Kidney epithelial cell (primary cell): ENCODE results near the gene PASK. TPM values are rescaled to one million over a fixed set of nuclear protein-coding genes. Genes with fewer than 3 reads are reported as not detected.

Source experiments
- DNase-seq: peaks from one replicate; pipeline ENCODE4 v3.0.0-alpha.2; 2010; ENCODE audit warnings: low read depth
- H3K27me3 ChIP-seq: 2 replicates; pipeline ENCODE4 v1.6.0; 2011; ENCODE audit warnings: low read length; ENCODE audit not compliant: control insufficient read depth, insufficient read depth
- H3K36me3 ChIP-seq: 2 replicates; pipeline ENCODE4 v1.5.1; 2011; ENCODE audit warnings: low read length; ENCODE audit not compliant: control insufficient read depth, insufficient read depth
- H3K4me3 ChIP-seq: 2 replicates; pipeline ENCODE4 v1.5.1; 2011; ENCODE audit warnings: low read depth, mild to moderate bottlenecking, control low read depth, low read length
- CTCF ChIP-seq: IDR thresholded peaks from 2 replicates; pipeline ENCODE4 v1.5.1; 2011; ENCODE audit warnings: mild to moderate bottlenecking, moderate library complexity, low read length, control low read depth, inconsistent platforms; ENCODE audit not compliant: insufficient read depth, poor library complexity, severe bottlenecking
- total RNA-seq: library from RNA; depleted of rRNA; stranded (reverse); fragments of >200 nt; gene quantifications from 2 replicates; pipeline ENCODE4 v1.2.3, GENCODE V29; 2015

PASK gene
- total RNA-seq, 1 donor from 2014 or later, result 8.3 TPM

GRCh38 chr2:241177526-241178334 lies 28.5 kb upstream of the PASK start:
- Histone ChIP-seq H3K36me3 (no peaks in the 10 kb centered on the region), H3K4me3 (no peak overlapping the region), H3K27me3 (no peaks in the 10 kb centered on the region)
- DNase-seq, result no peak
- TF ChIP-seq CTCF, result no peak

- no peak for DNase-seq
- TF ChIP-seq CTCF, result no peak
- H3K4me3 ChIP-seq, result no peak overlapping the region
- no peaks in the 10 kb centered on the region for H3K27me3 ChIP-seq
- peaks cover 1% of the 10 kb centered on the region for H3K36me3 ChIP-seq
Measured at GRCh38 chr2:241173557-241173956, 24.3 kb upstream of the PASK start.

GRCh38 chr2:241168366-241168765 lies 19.1 kb upstream of the PASK start:
- TF ChIP-seq CTCF, result no peak
- Histone ChIP-seq H3K4me3 (no peak overlapping the region), H3K36me3 (peaks cover 3% of the 10 kb centered on the region), H3K27me3 (no peaks in the 10 kb centered on the region)
- no peak for DNase-seq

- H3K4me3 ChIP-seq, result no peak overlapping the region
- no peak for DNase-seq
- peaks cover 2% of the 10 kb centered on the region for H3K36me3 ChIP-seq
- H3K27me3 ChIP-seq, result no peaks in the 10 kb centered on the region
- no peak for TF ChIP-seq CTCF
Measured at GRCh38 chr2:241163601-241164118, 14.4 kb upstream of the PASK start.

GRCh38 chr2:241161646-241162281 lies 12.5 kb upstream of the PASK start:
- Histone ChIP-seq H3K4me3 (no peak overlapping the region), H3K36me3 (no peaks in the 10 kb centered on the region), H3K27me3 (no peaks in the 10 kb centered on the region)
- no peak for TF ChIP-seq CTCF
- no peak for DNase-seq
